SK-N-SH treated with all-trans-retinoic acid at 6 μM for 48 hours (cell line): Measurements from ENCODE around the gene RRM2.
"Not testable (repeated sequence)": the region's sequence is repeated elsewhere in the genome, so short reads cannot be mapped to it uniquely, and the experiment has no call there.

Source experiments
- ATAC-seq: fragments of 200-7000 bp; cut with Tn5 transposase; 3 replicates; pipeline ENCODE4 v1.9.1; 2020; ENCODE audit warnings: mild to moderate bottlenecking, moderate library complexity
- ARNTL ChIP-seq: fragments of 450-650 bp; formaldehyde crosslinking; IDR thresholded peaks from 2 replicates; pipeline ENCODE4 v1.5.0; 2020; ENCODE audit warnings: low read depth, mild to moderate bottlenecking, moderate library complexity, borderline replicate concordance
- CREB5 ChIP-seq: fragments of 250-450 bp; sonication (Bioruptor Pico); IDR thresholded peaks from 2 replicates; pipeline ENCODE4 v1.5.1; 2020; ENCODE audit warnings: low read depth, mild to moderate bottlenecking, moderate library complexity
- ESRRG ChIP-seq: fragments of 250-450 bp; sonication (Bioruptor Pico); IDR thresholded peaks from 2 replicates; pipeline ENCODE4 v1.6.1; 2021; ENCODE audit warnings: mild to moderate bottlenecking
- GLIS3 ChIP-seq: fragments of 250-450 bp; sonication (Bioruptor Pico); IDR thresholded peaks from 2 replicates; pipeline ENCODE4 v1.5.0; 2020; ENCODE audit warnings: mild to moderate bottlenecking, moderate library complexity
- ISL1 ChIP-seq: fragments of 250-450 bp; sonication (Bioruptor Pico); IDR thresholded peaks from 2 replicates; pipeline ENCODE4 v2.1.2; 2022; ENCODE audit warnings: mild to moderate bottlenecking, moderate library complexity
- OSR1 ChIP-seq: fragments of 250-450 bp; sonication (Bioruptor Pico); IDR thresholded peaks from 2 replicates; pipeline ENCODE4 v1.8.0; 2022; ENCODE audit warnings: moderate library complexity, mild to moderate bottlenecking, inconsistent platforms
- PATZ1 ChIP-seq: fragments of 250-450 bp; sonication (Bioruptor Pico); IDR thresholded peaks from 2 replicates; pipeline ENCODE4 v1.8.0; 2020; ENCODE audit warnings: mild to moderate bottlenecking, moderate library complexity, borderline replicate concordance
- POU6F1 ChIP-seq: fragments of 250-450 bp; sonication (Bioruptor Pico); IDR thresholded peaks from 2 replicates; pipeline ENCODE4 v1.8.0; 2021; ENCODE audit warnings: low read depth, mild to moderate bottlenecking, moderate library complexity, borderline replicate concordance
- PPARA ChIP-seq: fragments of 250-450 bp; sonication (Bioruptor Pico); IDR thresholded peaks from 2 replicates; pipeline ENCODE4 v1.5.0; 2020; ENCODE audit warnings: mild to moderate bottlenecking, borderline replicate concordance
- RARB ChIP-seq: fragments of 250-450 bp; sonication (Bioruptor Pico); IDR thresholded peaks from 2 replicates; pipeline ENCODE4 v1.8.0; 2021; ENCODE audit warnings: mild to moderate bottlenecking, moderate library complexity
- SNAI2 ChIP-seq: fragments of 250-450 bp; sonication (Bioruptor Pico); IDR thresholded peaks from 2 replicates; pipeline ENCODE4 v1.5.0; 2020; ENCODE audit warnings: mild to moderate bottlenecking, moderate library complexity
- TCF4 ChIP-seq: fragments of 250-450 bp; sonication (Bioruptor Pico); IDR thresholded peaks from 2 replicates; pipeline ENCODE4 v1.8.0; 2021; ENCODE audit warnings: mild to moderate bottlenecking, moderate library complexity, borderline replicate concordance
- TOX ChIP-seq: fragments of 250-450 bp; sonication (Bioruptor Pico); IDR thresholded peaks from 2 replicates; pipeline ENCODE4 v1.8.0; 2021; ENCODE audit warnings: mild to moderate bottlenecking, moderate library complexity, borderline replicate concordance
- TSHZ2 ChIP-seq: fragments of 250-450 bp; sonication (Bioruptor Pico); IDR thresholded peaks from 2 replicates; pipeline ENCODE4 v1.5.0; 2020; ENCODE audit warnings: mild to moderate bottlenecking, moderate library complexity
- ZC3H10 ChIP-seq: fragments of 250-450 bp; sonication (Bioruptor Pico); IDR thresholded peaks from 2 replicates; pipeline ENCODE4 v1.5.1; 2021; ENCODE audit warnings: mild to moderate bottlenecking, moderate library complexity
- ZFP30 ChIP-seq: fragments of 450-650 bp; formaldehyde crosslinking; IDR thresholded peaks from 2 replicates; pipeline ENCODE4 v1.5.0; 2022; ENCODE audit warnings: mild to moderate bottlenecking, moderate library complexity
- ZNF565 ChIP-seq: fragments of 450-650 bp; formaldehyde crosslinking; conservative IDR thresholded peaks from 2 replicates; pipeline ENCODE4 v1.5.0; 2020; ENCODE audit warnings: low read depth, mild to moderate bottlenecking, moderate library complexity
- ZNF70 ChIP-seq: fragments of 450-650 bp; formaldehyde crosslinking; IDR thresholded peaks from 2 replicates; pipeline ENCODE4 v1.5.0; 2020; ENCODE audit warnings: mild to moderate bottlenecking, moderate library complexity
- ZNF8 ChIP-seq: fragments of 450-650 bp; formaldehyde crosslinking; IDR thresholded peaks from 2 replicates; pipeline ENCODE4 v1.5.0; 2020; ENCODE audit warnings: mild to moderate bottlenecking, moderate library complexity
- TF ChIP-seq, protein P1 (sequence below): fragments of 250-450 bp; sonication (Bioruptor Pico); IDR thresholded peaks from 2 replicates; pipeline ENCODE4 v1.5.1; 2021; ENCODE audit warnings: mild to moderate bottlenecking, moderate library complexity

RRM2 gene

DNA sequence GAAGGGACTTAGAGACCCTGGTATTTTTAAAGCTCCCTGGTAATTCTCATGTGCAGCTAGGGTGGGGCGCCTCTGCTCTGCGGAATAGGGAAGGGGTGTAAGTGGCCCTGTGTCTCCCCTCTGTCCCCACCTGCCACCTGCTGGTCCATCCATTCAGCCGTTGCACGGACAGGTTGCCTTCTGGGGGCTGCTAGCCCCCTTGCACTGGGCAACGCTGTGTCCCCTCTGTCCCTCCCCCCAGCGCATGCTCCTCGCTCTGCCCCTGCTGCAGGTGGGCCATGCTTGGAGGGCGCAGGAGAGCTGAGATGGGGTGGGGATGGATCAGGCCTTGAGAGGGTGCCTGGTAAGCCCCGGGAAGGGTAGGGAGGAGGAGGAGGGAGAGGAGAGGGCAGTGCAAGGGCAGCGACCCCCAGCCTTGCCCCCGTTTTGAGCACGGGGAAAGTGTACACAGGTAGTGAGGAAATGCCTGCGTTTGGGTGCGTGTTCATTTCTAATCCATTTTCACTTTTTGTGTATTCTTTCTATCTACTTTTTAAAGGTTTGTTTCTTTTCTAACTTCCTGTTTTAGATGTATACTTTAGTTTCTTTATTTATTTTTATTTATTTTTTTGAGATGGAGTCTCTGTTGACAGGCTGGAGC, 23.9 kb downstream of the RRM2 start (continued):
- TF ChIP-seq CREB5 (CRISPR knock-in tag) (no peak), POU6F1 (CRISPR knock-in tag) (no peak), ZC3H10 (no peak), ZNF565 (CRISPR knock-in tag) (no peak)

- ATAC-seq = not testable (repeated sequence)
Measured at GRCh38 chr2:10147050-10147660, 24.6 kb downstream of the RRM2 start.

DNA sequence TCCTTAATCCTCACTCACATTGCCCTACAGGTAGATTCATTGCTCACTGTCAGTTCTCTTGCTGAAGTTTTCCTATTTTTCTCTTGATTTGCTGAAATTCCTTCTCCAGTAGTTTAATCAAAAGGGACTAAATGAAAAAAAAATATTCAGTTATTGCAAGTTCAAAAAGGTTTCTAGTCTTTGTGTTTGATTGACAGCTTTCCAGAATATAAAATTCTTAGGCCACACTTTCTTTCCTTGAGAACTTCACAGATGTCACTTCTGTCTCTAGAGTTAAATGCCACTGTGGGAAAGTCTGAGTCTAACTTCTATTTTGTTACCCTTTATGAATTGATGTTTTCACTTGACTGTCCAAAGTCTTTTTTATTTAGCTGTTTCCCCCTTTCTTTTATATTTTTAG, 25.7 kb downstream of the RRM2 start:
- no peak for ATAC-seq
- no peak for TF ChIP-seq OSR1
- TF ChIP-seq POU6F1 (CRISPR knock-in tag) = no peak
- no peak for TF ChIP-seq ZNF8
- TF ChIP-seq ZFP30 = no peak
- TF ChIP-seq SNAI2 = no peak
- TF ChIP-seq, protein P1, sequence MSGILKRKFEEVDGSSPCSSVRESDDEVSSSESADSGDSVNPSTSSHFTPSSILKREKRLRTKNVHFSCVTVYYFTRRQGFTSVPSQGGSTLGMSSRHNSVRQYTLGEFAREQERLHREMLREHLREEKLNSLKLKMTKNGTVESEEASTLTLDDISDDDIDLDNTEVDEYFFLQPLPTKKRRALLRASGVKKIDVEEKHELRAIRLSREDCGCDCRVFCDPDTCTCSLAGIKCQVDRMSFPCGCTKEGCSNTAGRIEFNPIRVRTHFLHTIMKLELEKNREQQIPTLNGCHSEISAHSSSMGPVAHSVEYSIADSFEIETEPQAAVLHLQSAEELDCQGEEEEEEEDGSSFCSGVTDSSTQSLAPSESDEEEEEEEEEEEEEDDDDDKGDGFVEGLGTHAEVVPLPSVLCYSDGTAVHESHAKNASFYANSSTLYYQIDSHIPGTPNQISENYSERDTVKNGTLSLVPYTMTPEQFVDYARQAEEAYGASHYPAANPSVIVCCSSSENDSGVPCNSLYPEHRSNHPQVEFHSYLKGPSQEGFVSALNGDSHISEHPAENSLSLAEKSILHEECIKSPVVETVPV = no peak
- no peak for TF ChIP-seq TOX
- TF ChIP-seq ZNF565 (CRISPR knock-in tag) = no peak
- no peak for TF ChIP-seq GLIS3 (CRISPR knock-in tag)
- TF ChIP-seq ISL1 = no peak
- no peak for TF ChIP-seq ZNF70 (CRISPR knock-in tag)
- no peak for TF ChIP-seq RARB (CRISPR knock-in tag)
- TF ChIP-seq TSHZ2 (CRISPR knock-in tag) = no peak
- no peak for TF ChIP-seq ESRRG (CRISPR knock-in tag)
- TF ChIP-seq PPARA (CRISPR knock-in tag) = no peak

GRCh38 chr2:10149635-10150034, 27.1 kb downstream of the RRM2 start:
- no peak for TF ChIP-seq ARNTL
- no peak for TF ChIP-seq ZFP30
- ATAC-seq = no peak

DNA sequence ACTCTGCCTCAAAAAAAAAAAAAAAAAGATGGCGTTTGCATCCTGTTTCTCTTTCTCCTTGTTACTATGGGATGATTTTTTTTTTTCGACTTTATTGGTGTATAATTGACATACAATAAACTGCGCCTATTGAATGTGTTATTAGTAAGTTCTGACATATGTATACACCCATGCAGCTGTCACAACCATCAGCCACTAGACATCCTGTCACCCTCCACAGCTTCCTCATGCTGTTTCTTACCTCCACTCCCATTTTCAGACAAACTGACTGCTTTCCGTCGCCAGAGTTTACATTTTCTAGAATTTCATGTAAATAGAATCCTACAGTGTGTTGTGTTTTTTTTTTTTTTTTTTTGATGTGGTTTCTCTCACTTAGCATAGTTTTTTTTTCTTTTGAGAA, 27.9 kb downstream of the RRM2 start:
- ATAC-seq = no peak
- no peak for TF ChIP-seq TOX
- no peak for TF ChIP-seq PATZ1 (CRISPR knock-in tag)
- TF ChIP-seq TCF4 (CRISPR knock-in tag) = no peak
- no peak for TF ChIP-seq OSR1
- no peak for TF ChIP-seq RARB (CRISPR knock-in tag)
- TF ChIP-seq TSHZ2 (CRISPR knock-in tag) = no peak
